ENCODE measurements around the gene CECR2.
"Not testable (repeated sequence)": the region's sequence is repeated elsewhere in the genome, so short reads cannot be mapped to it uniquely, and the experiment has no call there.

The CECR2 gene

GRCh38 chr22:17402293-17402692 is 33.0 kb downstream of the CECR2 start:
- no peak for DNase-seq (ENCODE audit: low spot score)

- DNase-seq (ENCODE audit: low spot score): no peak
These were observed 34.6 kb downstream of the CECR2 start for GRCh38 chr22:17403906-17404305.

- DNase-seq (ENCODE audit: low spot score): no peak
These were observed 38.4 kb downstream of the CECR2 start for GRCh38 chr22:17407643-17408042.

- no peak for DNase-seq (ENCODE audit: low spot score)
These were observed 41.3 kb downstream of the CECR2 start for GRCh38 chr22:17410576-17410975.

GRCh38 chr22:17411213-17411612 is 42.0 kb downstream of the CECR2 start:
- DNase-seq (ENCODE audit: low spot score): no peak

GRCh38 chr22:17412232-17412631 is 43.0 kb downstream of the CECR2 start:
- no peak for DNase-seq (ENCODE audit: low spot score)

- DNase-seq (ENCODE audit: low spot score): no peak
These were observed 49.6 kb downstream of the CECR2 start for GRCh38 chr22:17418890-17419324.

- no peak for DNase-seq (ENCODE audit: low spot score)
These were observed 50.1 kb downstream of the CECR2 start for GRCh38 chr22:17419348-17419747.

GRCh38 chr22:17422736-17423343 is 53.6 kb downstream of the CECR2 start:
- no peak for DNase-seq (ENCODE audit: low spot score)

GRCh38 chr22:17423616-17424015 is 54.4 kb downstream of the CECR2 start:
- DNase-seq (ENCODE audit: low spot score): no peak

GRCh38 chr22:17427528-17427927 is 58.3 kb downstream of the CECR2 start:
- DNase-seq (ENCODE audit: low spot score): not testable (repeated sequence)

- DNase-seq (ENCODE audit: low spot score): no peak
These were observed 60.3 kb downstream of the CECR2 start for GRCh38 chr22:17429516-17429915.

GRCh38 chr22:17430412-17430811 is 61.2 kb downstream of the CECR2 start:
- no peak for DNase-seq (ENCODE audit: low spot score)

GRCh38 chr22:17431179-17431578 is 61.9 kb downstream of the CECR2 start:
- DNase-seq (ENCODE audit: low spot score): no peak

- DNase-seq (ENCODE audit: low spot score): no peak
These were observed 65.6 kb downstream of the CECR2 start for GRCh38 chr22:17434856-17435255.

GRCh38 chr22:17435375-17435774 is 66.1 kb downstream of the CECR2 start:
- no peak for DNase-seq (ENCODE audit: low spot score)

- no peak for DNase-seq (ENCODE audit: low spot score)
These were observed 67.2 kb downstream of the CECR2 start for GRCh38 chr22:17436382-17436980.

- DNase-seq (ENCODE audit: low spot score): no peak
These were observed 67.7 kb downstream of the CECR2 start for GRCh38 chr22:17436981-17437412.

- no peak for DNase-seq (ENCODE audit: low spot score)
These were observed 68.8 kb downstream of the CECR2 start for GRCh38 chr22:17438026-17438425.

GRCh38 chr22:17441326-17441725 is 72.1 kb downstream of the CECR2 start:
- no peak for DNase-seq (ENCODE audit: low spot score)

GRCh38 chr22:17443405-17444203 is 74.3 kb downstream of the CECR2 start:
- DNase-seq (ENCODE audit: low spot score): no peak

- no peak for DNase-seq (ENCODE audit: low spot score)
These were observed 74.9 kb downstream of the CECR2 start for GRCh38 chr22:17444204-17444504.

- DNase-seq (ENCODE audit: low spot score): no peak
These were observed 77.4 kb downstream of the CECR2 start for GRCh38 chr22:17446698-17447097.

All from RKO (cell line).